Chondrocyte (in vitro differentiated cells): ENCODE data around the gene SLC26A11. TPM values are rescaled to one million over a fixed set of nuclear protein-coding genes. Genes with fewer than 3 reads are reported as not detected.

Source experiments
- DNase-seq: peaks from one replicate; pipeline ENCODE4 v3.0.0; 2021; ENCODE audit warnings: mixed read lengths, low spot score
- H3K27ac Mint-ChIP-seq: one replicate; pipeline ENCODE4 v1.8.0; 2021; ENCODE audit warnings: mild to moderate bottlenecking, moderate library complexity, mixed read lengths; ENCODE audit not compliant: unreplicated experiment
- H3K27me3 Mint-ChIP-seq: 2 replicates; pipeline ENCODE4 v1.8.0; 2021; ENCODE audit warnings: low read depth, mixed read lengths
- H3K36me3 Mint-ChIP-seq: 2 replicates; pipeline ENCODE4 v1.8.0; 2021; ENCODE audit warnings: low read depth, mixed read lengths
- H3K4me1 Mint-ChIP-seq: 2 replicates; pipeline ENCODE4 v1.8.0; 2021; ENCODE audit warnings: low read depth, mild to moderate bottlenecking, mixed read lengths
- H3K4me3 Mint-ChIP-seq: one replicate; pipeline ENCODE4 v1.8.0; 2021; ENCODE audit warnings: mild to moderate bottlenecking, moderate library complexity, mixed read lengths; ENCODE audit not compliant: unreplicated experiment
- H3K9me3 Mint-ChIP-seq: 2 replicates; pipeline ENCODE4 v1.8.0; 2021; ENCODE audit warnings: low read depth, mixed read lengths
- CTCF ChIP-seq: fragments of 200-600 bp; sonication (generic); IDR thresholded peaks from 2 replicates; pipeline ENCODE4 v1.5.0; 2021; ENCODE audit warnings: antibody characterized with exemption, mild to moderate bottlenecking, moderate library complexity
- total RNA-seq: library from RNA; stranded (reverse); gene quantifications from 3 replicates; pipeline ENCODE4 v1.2.1, GENCODE V29; 2021

The SLC26A11 gene
- total RNA-seq, 1 donor from 2014 or later = 16.2 TPM

- no peak for DNase-seq
Measured at GRCh38 chr17:80183581-80184422, 36.4 kb upstream of the SLC26A11 start.

GRCh38 chr17:80184423-80184714 is 35.9 kb upstream of the SLC26A11 start:
- no peak overlapping the region for H3K4me3 Mint-ChIP-seq
- no peak for DNase-seq
- no peaks in the 10 kb centered on the region for H3K36me3 Mint-ChIP-seq
- no peak for TF ChIP-seq CTCF
- no peaks in the 10 kb centered on the region for H3K9me3 Mint-ChIP-seq
- H3K4me1 Mint-ChIP-seq = no peaks in the 10 kb centered on the region
- peaks cover 8% of the 10 kb centered on the region for H3K27me3 Mint-ChIP-seq
- no peak overlapping the region for H3K27ac Mint-ChIP-seq

More at GRCh38 chr17:80183581-80184422, 36.4 kb upstream of the SLC26A11 start:
- Mint-ChIP-seq H3K27me3 (peaks cover 12% of the 10 kb centered on the region), H3K9me3 (no peaks in the 10 kb centered on the region), H3K36me3 (no peaks in the 10 kb centered on the region), H3K4me1 (no peaks in the 10 kb centered on the region), H3K27ac (no peak overlapping the region), H3K4me3 (no peak overlapping the region)
- no peak for TF ChIP-seq CTCF

- TF ChIP-seq CTCF = no peak
- Mint-ChIP-seq H3K27me3 (peaks cover 5% of the 10 kb centered on the region), H3K4me3 (no peak overlapping the region), H3K4me1 (no peaks in the 10 kb centered on the region), H3K27ac (no peak overlapping the region), H3K36me3 (no peaks in the 10 kb centered on the region), H3K9me3 (no peaks in the 10 kb centered on the region)
- DNase-seq = no peak
Measured at GRCh38 chr17:80185968-80186367, 34.3 kb upstream of the SLC26A11 start.

- Mint-ChIP-seq H3K4me1 (peaks cover 7% of the 10 kb centered on the region), H3K36me3 (no peaks in the 10 kb centered on the region), H3K27me3 (peaks cover 3% of the 10 kb centered on the region), H3K27ac (no peak overlapping the region), H3K4me3 (no peak overlapping the region), H3K9me3 (no peaks in the 10 kb centered on the region)
- no peak for DNase-seq
- no peak for TF ChIP-seq CTCF
Measured at GRCh38 chr17:80187090-80187489, 33.1 kb upstream of the SLC26A11 start.

GRCh38 chr17:80187515-80187941 is 32.7 kb upstream of the SLC26A11 start:
- H3K4me1 Mint-ChIP-seq = peaks cover 11% of the 10 kb centered on the region
- no peak overlapping the region for H3K4me3 Mint-ChIP-seq
- no peak overlapping the region for H3K27ac Mint-ChIP-seq
- DNase-seq = no peak
- H3K9me3 Mint-ChIP-seq = no peaks in the 10 kb centered on the region
- no peaks in the 10 kb centered on the region for H3K36me3 Mint-ChIP-seq
- TF ChIP-seq CTCF = no peak
- H3K27me3 Mint-ChIP-seq = peaks cover 3% of the 10 kb centered on the region
